A549 (cell line): Measurements from ENCODE around the gene GOLPH3.
"Not testable (repeated sequence)": the region's sequence is repeated elsewhere in the genome, so short reads cannot be mapped to it uniquely, and the experiment has no call there.

Source experiments
- BHLHE40 ChIP-seq: IDR thresholded peaks from 2 replicates; pipeline ENCODE4 v1.6.1; 2012; ENCODE audit warnings: low read depth, low read length, inconsistent platforms
- CHD2 ChIP-seq: fragments of 150-350 bp; IDR thresholded peaks from 2 replicates; pipeline ENCODE4 v1.6.1; 2014; ENCODE audit warnings: low read length; ENCODE audit not compliant: partially characterized antibody
- EP300 ChIP-seq, 2 experiments: fragments of >200 bp; sonication (Bioruptor Twin); formaldehyde crosslinking; IDR thresholded peaks; 2 replicates in 1 of 2; 3 replicates in 1 of 2; pipeline ENCODE4 v1.6.1; 2016 to 2017
- HEYL ChIP-seq: fragments of 250-450 bp; sonication (Bioruptor Pico); IDR thresholded peaks from 2 replicates; pipeline ENCODE4 v1.8.0; 2021; ENCODE audit warnings: mild to moderate bottlenecking, moderate library complexity
- MAFK ChIP-seq: fragments of 450-650 bp; IDR thresholded peaks from 2 replicates; pipeline ENCODE4 v1.6.1; 2014; ENCODE audit not compliant: partially characterized antibody
- MAZ ChIP-seq: fragments of 150-350 bp; IDR thresholded peaks from 2 replicates; pipeline ENCODE4 v1.6.1; 2014; ENCODE audit warnings: antibody characterized with exemption, low read depth, low read length, borderline replicate concordance
- MYC ChIP-seq: IDR thresholded peaks from 2 replicates; pipeline ENCODE4 v1.6.1; 2012; ENCODE audit warnings: mild to moderate bottlenecking, inconsistent platforms, low read length, improper control_type of control experiment, borderline replicate concordance
- NPAS2 ChIP-seq: fragments of 250-450 bp; sonication (Bioruptor Pico); IDR thresholded peaks from 2 replicates; pipeline ENCODE4 v1.8.0; 2022; ENCODE audit warnings: mild to moderate bottlenecking, moderate library complexity, borderline replicate concordance
- POLR2A ChIP-seq: IDR thresholded peaks from 2 replicates; pipeline ENCODE4 v1.6.1; 2012; ENCODE audit warnings: mild to moderate bottlenecking, low read length
- RNF2 ChIP-seq: fragments of 200-600 bp; sonication (generic); IDR thresholded peaks from 2 replicates; pipeline ENCODE4 v1.6.1; 2016; ENCODE audit warnings: low read depth, mild to moderate bottlenecking, antibody characterized with exemption, moderate library complexity, borderline replicate concordance
- SMC3 ChIP-seq: fragments of >200 bp; sonication (Bioruptor Twin); formaldehyde crosslinking; IDR thresholded peaks from 3 replicates; pipeline ENCODE4 v1.6.1; 2018; ENCODE audit warnings: inconsistent platforms
- TF ChIP-seq, protein P1 (sequence below): fragments of >200 bp; sonication (Bioruptor Twin); formaldehyde crosslinking; IDR thresholded peaks from 3 replicates; pipeline ENCODE4 v1.5.1; 2016
- TF ChIP-seq, protein P2 (sequence below): fragments of 250-450 bp; sonication (Bioruptor Pico); IDR thresholded peaks from 2 replicates; pipeline ENCODE4 v1.5.0; 2020; ENCODE audit warnings: low read depth, mild to moderate bottlenecking, moderate library complexity
- TF ChIP-seq, protein P3 (sequence below): fragments of 450-650 bp; IDR thresholded peaks from 2 replicates; pipeline ENCODE4 v1.6.1; 2014; ENCODE audit warnings: antibody characterized with exemption

DNA sequence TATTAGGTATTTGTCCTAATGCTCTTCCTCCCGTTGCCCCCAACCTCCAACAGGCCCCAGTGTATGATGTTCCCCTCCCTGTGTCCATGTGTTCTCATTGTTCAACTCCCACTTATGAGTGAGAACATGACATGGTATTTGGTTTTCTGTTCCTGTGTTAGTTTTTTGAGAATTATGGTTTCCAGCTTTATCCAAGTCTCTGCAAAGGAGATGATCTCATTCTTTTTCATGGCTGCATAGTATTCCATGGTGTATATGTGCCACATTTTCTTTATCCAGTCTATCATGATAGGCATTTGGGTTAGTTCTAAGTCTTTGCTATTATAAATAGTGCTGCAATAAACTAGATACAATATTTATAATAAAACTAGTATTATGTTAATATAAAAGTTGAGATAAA is 40.2 kb upstream of the GOLPH3 start:
- not testable (repeated sequence) for TF ChIP-seq MAFK; CHD2; POLR2A; RNF2; EP300 (IDR thresholded peaks at IDR 0.05); BHLHE40; SMC3; MAZ; HEYL; MYC; NPAS2 (CRISPR knock-in tag)
- TF ChIP-seq, protein P1, sequence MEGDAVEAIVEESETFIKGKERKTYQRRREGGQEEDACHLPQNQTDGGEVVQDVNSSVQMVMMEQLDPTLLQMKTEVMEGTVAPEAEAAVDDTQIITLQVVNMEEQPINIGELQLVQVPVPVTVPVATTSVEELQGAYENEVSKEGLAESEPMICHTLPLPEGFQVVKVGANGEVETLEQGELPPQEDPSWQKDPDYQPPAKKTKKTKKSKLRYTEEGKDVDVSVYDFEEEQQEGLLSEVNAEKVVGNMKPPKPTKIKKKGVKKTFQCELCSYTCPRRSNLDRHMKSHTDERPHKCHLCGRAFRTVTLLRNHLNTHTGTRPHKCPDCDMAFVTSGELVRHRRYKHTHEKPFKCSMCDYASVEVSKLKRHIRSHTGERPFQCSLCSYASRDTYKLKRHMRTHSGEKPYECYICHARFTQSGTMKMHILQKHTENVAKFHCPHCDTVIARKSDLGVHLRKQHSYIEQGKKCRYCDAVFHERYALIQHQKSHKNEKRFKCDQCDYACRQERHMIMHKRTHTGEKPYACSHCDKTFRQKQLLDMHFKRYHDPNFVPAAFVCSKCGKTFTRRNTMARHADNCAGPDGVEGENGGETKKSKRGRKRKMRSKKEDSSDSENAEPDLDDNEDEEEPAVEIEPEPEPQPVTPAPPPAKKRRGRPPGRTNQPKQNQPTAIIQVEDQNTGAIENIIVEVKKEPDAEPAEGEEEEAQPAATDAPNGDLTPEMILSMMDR = not testable (repeated sequence)
- TF ChIP-seq, protein P2, sequence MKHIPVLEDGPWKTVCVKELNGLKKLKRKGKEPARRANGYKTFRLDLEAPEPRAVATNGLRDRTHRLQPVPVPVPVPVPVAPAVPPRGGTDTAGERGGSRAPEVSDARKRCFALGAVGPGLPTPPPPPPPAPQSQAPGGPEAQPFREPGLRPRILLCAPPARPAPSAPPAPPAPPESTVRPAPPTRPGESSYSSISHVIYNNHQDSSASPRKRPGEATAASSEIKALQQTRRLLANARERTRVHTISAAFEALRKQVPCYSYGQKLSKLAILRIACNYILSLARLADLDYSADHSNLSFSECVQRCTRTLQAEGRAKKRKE = not testable (repeated sequence)
- TF ChIP-seq, protein P3, sequence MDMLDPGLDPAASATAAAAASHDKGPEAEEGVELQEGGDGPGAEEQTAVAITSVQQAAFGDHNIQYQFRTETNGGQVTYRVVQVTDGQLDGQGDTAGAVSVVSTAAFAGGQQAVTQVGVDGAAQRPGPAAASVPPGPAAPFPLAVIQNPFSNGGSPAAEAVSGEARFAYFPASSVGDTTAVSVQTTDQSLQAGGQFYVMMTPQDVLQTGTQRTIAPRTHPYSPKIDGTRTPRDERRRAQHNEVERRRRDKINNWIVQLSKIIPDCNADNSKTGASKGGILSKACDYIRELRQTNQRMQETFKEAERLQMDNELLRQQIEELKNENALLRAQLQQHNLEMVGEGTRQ = not testable (repeated sequence)
